ENCODE measurements around the gene ATP5ME.

Gene ATP5ME

GRCh38 chr4:633406-633805 lies 40.7 kb downstream of the ATP5ME start:
- DNase-seq (ENCODE audit: low read depth): no peak

GRCh38 chr4:632926-633325 lies 41.1 kb downstream of the ATP5ME start:
- no peak for DNase-seq (ENCODE audit: low read depth)

GRCh38 chr4:632196-632790 lies 41.8 kb downstream of the ATP5ME start:
- DNase-seq (ENCODE audit: low read depth): no peak

- DNase-seq (ENCODE audit: low read depth): no peak
These were observed 43.4 kb downstream of the ATP5ME start for GRCh38 chr4:630656-631055.

GRCh38 chr4:629915-630641 lies 44.0 kb downstream of the ATP5ME start:
- no peak for DNase-seq (ENCODE audit: low read depth)

GRCh38 chr4:629636-629914 lies 44.5 kb downstream of the ATP5ME start:
- no peak for DNase-seq (ENCODE audit: low read depth)

GRCh38 chr4:628821-629635 lies 45.0 kb downstream of the ATP5ME start:
- no peak for DNase-seq (ENCODE audit: low read depth)

- no peak for DNase-seq (ENCODE audit: low read depth)
These were observed 45.8 kb downstream of the ATP5ME start for GRCh38 chr4:628311-628741.

- DNase-seq (ENCODE audit: low read depth): no peak
These were observed 46.5 kb downstream of the ATP5ME start for GRCh38 chr4:627347-628125.

- no peak for DNase-seq (ENCODE audit: low read depth)
These were observed 47.6 kb downstream of the ATP5ME start for GRCh38 chr4:626201-627091.

GRCh38 chr4:625631-626161 lies 48.4 kb downstream of the ATP5ME start:
- DNase-seq (ENCODE audit: low read depth): no peak

GRCh38 chr4:624705-625590 lies 49.1 kb downstream of the ATP5ME start, which contains the start of gene PDE6B:
Gene PDE6B, plus strand, starts transcription at chr4:625573. Its CDS starts 54 bp downstream, at chr4:625627.
- DNase-seq (ENCODE audit: low read depth): no peak

GRCh38 chr4:623914-624566 lies 50.0 kb downstream of the ATP5ME start:
- no peak for DNase-seq (ENCODE audit: low read depth)

- DNase-seq (ENCODE audit: low read depth): no peak
These were observed 50.8 kb downstream of the ATP5ME start for GRCh38 chr4:622996-623913.
